ELR (cell line): ENCODE measurements around the gene BANP.
"Not testable (repeated sequence)": the region's sequence is repeated elsewhere in the genome, so short reads cannot be mapped to it uniquely, and the experiment has no call there.

Experiments used
- DNase-seq: peaks from one replicate; pipeline ENCODE4 v3.0.0-alpha.2; 2015; ENCODE audit warnings: low read depth

The BANP gene

DNA sequence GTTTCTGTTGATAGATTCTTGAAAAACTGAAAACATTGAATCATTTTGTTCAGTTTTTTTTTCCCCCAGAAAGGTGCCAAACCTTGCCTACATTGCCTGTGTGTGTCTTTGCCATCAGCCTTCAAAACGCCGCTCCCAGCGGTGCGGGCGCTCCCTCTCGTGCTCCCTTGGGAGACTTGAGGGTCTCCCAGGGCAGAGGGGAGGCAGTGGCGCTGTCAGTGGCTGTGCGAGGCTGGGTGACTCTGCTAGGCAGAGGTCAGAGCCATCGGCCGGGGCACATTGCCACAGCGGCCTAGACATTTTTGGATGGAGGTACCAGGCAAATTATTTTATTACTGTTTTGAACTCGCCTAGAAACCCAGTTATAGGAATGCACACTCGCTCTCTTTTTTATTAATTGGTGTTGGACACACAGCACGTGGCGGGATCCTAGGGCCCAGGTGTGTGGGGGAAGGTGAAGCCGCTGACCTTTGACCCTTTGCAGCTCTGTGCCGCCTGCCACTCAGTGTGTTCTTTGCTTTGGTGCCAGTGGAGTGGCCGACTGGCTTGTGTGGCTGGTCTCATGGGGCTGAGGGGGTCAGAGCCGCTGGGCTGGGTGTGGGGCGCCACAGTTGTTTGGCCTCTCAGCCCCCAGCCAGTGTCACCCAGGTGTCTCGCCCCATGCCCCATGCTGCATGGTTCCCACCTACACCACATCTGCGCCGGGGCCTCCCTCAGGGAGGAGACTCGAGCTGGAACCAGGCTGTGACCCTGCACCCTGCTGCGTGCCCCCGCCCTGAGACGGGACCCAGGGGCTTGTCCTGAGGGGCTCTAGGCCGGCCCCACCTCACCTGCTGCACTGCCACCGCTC, 115.7 kb downstream of the BANP start:
- no peak for DNase-seq

DNA sequence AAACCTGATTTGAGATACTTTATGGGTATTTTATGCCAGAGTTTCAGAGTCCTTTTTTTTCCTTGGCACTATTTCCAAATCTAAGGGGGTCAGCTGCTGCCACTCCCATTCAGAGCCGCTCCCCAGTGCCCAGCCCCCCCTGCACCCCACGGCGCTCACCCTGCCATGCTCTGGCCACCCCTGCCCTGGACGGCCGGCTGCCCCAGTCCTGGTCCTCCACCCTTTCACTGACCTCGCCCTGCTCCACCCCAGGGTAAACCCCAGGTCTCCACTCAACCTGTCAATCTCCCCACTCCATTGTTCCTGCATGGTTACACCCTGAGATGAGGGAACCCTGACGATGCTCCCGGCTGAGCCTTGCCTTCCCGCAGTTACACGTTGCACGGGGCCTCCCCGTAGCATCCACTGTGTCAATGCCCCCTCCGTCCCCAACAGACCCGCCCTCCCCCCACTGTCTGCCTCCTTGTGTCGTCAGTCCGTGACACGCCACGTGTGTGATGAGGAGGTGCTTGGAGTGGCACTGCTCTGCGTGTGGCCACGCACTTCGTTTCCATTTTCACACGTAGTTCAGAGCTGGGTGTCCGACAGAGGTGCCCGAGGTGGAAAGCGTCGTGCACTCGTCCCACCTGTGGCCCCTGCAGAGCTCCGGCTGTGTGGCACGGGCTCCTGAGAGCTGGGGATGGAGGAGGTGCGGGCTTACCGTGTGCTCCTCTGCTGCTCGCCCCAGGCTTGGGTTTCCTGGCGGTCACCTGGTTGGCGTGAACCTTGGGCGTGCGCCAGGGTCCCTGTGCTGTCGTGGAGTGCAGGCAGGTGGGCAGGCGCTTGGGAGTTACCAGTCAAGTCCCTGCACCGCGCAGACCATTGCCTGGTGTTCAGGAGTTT, 116.5 kb downstream of the BANP start:
- no peak for DNase-seq

DNA sequence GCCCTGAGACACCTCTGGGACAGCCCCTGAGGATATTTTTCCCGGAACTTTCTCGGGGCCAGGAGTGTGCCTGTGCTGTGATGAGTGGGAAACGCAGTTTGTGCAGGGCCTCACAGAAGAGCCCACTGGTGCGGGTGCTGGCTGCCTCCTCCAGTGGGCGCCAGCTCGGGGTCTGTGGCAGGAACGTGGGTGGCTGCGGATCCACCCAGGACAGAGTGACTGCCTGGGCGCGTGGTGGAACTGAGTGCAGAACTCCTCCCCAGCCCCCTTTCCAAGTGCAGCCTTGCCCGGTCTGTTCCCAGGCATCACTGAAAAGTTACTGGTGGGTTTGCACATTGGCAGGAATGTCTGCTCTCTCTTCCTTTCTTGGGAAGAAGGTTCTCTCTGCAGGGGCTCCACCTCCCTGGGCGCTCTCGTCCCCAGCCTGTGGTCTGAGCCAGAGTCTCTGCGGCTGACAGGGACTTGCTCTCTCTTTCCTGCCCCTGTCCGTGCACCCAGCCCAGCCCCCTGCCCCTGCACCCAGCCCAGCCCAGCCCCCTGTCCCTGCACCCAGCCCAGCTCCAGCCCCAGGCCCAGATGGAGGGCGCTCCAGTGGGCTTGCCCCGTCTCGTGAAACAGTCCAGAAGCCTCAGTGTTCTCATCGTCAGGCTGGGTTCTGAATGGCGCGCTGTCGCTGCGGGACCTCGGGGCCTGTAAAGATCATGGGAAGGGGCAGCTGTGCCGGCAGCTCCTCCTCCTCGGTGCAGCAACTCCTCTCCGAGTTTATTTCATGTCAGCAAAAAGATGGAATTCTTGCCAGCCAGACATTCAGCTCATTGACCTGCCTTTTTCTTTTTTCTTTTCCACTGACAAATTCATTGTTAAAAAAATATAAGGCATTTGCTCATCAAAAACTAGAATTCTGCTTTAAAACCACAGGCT, 117.5 kb downstream of the BANP start:
- no peak for DNase-seq

DNA sequence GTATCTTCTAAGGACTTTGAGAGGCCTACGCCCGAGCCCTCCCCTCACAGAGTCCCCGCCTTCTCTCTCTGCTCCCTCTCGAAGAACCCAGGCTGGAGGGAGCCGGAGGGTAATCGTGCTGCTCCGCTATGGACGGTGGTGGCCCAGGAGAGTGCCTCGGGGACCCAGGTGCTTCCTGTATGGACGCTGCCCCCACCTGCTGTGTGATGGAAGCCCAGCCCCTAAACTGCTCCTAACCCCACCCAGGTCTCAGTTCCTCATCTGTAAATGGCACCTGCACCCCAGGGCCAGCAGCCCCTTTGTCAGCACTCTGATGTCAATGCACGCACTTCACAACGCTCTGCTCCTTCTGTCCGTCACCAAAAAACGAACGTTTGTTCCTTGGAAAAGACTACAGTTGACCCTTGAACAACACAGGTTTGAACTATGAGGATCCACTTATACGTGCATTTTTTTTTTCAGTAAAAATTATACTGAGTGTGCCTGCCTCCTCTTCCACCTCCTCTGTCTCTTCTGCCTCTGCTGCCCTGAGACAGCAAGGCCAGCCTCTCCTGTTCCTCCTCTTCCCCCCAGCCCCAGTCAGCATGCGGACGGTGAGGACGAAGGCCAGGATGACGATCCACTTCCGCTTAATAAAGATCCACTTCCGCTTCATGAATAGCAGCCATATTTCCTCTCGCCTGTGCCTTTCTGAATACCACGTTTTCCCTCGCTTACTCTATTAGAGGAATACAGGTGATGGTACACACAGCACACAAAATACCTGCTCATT, 118.3 kb downstream of the BANP start:
- DNase-seq: no peak

DNA sequence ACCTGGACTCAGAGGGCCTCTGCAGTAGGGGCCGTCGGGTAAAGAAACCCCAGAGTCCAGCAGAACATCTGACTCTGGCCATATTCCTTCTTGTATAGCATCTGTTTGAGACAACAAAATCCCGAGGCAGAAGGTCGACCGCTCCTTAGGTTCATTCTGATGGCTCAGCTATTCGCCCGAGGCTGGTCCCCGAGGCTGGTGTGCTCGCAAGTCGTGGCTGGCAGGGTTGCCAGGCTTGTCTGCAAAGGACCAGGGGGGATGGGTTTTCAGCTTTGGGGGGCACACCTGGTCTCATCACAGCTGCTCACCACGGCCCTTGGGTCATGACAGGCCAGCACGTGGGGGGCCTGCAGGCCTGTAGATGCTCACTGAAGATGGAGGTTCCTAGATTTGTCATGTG, 119.1 kb downstream of the BANP start:
- DNase-seq: no peak

DNA sequence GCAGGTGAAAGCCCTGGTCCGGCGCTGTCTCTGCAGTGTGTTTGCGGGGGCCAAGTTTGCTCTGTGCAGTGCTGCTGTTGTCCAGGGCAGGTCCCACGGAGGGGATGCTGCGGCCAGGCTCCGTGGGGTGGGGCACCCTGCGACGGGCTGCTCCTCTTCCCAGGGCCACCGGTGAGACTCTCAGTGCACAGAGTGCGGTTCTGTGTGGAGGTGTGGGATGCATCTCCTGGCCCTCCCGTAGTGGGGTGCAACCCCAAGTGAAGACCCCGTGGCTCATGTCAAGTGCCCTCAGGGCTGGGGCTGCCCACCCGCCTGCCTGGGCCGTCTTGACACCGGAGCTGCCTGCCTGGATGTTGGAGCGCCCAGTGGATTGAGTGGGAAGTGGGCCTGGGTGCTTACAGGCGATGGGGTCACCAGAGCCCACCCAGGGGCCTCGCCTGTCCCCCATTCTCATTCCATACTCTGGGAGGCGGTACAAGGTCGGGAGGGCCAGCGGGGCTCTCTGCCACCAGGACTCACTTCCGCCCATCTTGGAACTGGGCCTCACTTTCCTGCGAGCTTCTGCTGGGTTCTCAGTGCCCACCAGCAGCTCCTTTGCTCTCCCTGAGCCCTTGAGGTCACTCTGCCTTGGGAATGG, 119.9 kb downstream of the BANP start:
- no peak for DNase-seq

DNA sequence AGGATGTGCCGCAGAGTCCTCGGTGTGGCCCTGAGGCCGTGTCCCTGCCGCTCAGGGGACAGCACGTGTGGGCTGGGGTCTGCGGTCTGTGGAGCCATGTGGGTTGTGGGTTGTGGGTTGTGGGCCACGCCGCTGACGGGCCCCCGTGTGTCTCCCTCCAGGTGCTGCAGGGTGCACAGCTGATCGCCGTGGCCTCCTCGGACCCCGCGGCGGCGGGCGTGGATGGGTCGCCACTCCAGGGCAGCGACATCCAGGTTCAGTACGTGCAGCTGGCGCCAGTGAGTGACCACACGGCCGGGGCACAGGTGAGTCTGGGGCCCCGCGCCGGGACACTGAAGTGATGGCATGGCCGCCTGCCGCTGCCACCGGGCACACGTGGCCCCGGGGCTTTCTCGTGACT, 120.7 kb downstream of the BANP start:
- no peak for DNase-seq

DNA sequence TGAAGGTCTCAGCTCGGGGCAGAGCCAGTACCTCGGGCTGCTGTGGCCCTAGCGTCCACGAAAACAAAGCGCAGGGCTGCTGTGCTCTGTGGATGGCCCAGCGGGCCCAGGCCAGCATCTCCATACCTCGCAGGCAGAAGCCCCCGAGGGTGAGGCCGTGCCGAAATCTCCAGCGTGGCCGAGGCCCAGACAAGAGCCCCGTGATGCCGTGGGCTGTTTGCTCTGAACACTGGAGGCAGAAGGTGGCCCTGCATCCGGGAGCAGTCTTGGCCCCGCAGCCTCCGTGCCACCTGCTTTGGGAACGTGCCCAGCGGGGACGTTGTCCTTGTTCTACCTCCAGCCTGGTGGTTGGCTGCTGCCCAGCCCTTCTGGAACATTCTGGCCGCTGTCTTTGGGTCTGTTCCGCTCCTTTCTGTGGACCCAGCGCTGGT, 121.4 kb downstream of the BANP start:
- no peak for DNase-seq

DNA sequence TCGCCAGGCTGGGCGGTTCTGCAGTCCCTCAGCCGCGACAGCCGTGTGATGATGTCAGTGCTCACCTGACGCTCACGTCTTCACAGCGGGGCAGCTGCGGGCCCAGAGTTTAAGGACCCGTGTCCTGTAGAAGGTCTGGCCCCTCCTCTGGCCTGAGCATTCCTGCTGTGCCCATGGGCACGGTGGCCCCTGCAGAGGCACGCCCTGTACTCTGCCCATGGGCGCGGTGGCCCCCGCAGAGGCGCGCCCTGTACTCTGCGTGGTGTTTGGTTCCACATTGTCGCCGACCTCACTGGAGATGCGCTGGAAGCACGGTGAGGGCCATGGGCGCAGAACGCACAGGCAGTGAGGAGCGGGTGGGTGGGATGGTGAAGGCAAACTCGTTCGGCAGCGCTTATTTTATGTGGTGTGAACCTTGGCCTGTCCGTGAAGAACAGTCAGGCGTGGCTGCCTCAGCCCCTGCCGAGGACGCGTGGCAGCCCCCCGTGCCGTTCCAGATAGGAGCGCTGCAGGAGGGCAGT, 122.0 kb downstream of the BANP start:
- DNase-seq: no peak

DNA sequence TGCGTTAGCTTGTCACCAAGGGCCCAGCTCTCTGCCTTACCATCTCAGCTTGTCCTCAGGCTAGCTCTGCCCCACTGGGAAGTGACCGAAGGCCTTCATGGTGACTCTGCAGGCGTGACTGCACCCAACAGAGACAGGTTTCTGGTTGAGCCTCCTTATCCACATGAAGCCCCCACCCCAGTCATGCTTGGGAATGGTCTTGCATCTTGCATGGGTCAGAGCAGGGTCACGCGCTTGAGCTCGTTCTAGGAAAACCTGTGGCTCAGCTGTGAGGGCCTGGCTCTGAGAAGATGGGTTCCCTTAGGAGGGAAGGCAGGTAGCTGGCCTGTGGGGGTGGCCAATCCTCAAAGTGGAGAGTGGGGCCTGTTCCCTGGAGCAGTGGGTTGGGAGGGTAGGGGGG, 122.8 kb downstream of the BANP start:
- DNase-seq: no peak

DNA sequence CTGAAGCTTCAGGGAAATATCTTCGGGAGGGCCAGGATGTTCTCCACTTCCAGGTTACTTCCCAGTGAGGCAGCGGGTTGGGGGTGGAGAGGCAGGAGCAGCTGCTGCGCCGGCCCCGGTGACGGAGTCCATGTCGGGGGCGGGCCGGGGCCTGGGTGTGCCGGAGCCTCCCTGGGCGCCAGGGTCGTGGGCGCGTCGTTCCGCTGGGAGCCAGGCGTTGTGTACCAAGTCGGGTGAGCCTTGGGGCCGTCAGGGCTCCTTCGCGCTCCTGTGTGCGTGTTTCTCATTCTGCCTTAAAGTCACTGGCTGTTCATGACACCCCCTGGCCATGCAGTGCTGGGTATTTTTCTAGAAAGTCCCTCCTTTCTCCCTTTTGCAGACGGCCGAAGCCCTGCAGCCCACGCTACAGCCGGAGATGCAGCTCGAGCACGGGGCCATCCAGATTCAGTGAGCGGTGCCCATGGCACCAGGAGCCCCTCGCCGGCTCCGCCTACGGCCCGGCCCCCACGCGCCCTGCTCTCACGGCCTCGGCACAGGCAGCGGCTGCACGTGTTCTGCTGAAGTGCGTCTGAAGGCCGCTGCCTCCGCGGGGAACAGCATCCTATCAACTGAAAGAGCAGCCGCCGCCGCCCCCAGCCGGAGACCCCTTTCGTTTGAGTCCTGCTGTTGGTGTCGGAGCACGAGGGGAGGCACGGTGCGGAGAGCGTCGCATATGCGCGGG, 125.1 kb downstream of the BANP start:
- no peak for DNase-seq

DNA sequence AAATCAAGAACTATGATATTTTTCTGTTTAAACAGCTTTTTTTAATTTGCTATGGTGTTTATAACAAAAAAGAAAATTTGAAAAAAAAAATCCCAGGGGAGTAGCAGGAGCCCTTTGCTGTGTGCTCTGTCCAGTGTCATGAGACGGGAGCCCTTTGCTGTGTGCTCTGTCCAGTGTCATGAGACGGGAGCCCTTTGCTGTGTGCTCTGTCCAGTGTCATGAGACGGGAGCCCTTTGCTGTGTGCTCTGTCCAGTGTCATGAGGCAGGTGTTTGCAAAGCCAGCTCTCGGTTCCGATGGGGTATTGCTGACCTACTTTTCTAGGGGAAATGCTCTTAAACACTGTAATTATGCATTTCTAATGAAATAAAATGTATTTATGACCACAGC, 125.7 kb downstream of the BANP start:
- DNase-seq: not testable (repeated sequence)

DNA sequence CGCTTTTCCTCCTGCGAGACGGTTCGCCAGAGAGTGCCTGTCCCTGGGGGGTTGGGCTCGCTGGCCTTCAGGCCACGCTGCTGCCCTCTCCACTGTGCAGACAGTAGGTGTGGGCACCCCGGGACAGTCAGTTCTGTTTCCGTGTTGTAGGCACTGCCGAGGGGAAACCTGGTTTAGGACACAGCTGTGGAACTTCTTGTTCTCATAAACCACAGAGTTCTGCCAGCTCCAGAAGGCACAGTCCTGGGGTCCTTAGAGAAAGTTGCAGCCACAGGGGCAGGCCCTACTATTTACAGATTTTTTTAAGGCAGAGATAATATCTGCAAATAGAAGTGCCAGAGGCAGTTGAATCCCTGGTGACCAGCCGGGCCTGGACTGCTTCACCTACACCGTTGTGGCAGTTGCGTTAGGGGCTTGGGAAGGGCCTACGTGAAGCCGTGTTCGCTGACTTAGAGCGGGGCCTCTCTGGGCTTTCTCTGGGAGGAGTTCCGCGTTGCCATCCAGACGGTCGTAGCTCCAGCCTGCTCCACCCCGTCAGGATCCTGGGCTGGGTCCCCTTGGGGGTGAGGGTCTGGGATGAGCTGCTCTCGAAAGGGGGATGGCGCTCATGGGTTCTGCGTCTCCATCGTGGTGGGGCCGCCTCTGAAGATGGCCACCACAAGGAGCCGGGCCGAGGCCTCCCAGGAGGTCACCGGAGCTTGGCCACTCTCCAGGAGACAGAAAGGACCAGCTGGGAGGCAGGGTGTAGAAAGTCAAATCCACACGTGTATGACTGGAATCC, 126.3 kb downstream of the BANP start:
- DNase-seq: no peak

DNA sequence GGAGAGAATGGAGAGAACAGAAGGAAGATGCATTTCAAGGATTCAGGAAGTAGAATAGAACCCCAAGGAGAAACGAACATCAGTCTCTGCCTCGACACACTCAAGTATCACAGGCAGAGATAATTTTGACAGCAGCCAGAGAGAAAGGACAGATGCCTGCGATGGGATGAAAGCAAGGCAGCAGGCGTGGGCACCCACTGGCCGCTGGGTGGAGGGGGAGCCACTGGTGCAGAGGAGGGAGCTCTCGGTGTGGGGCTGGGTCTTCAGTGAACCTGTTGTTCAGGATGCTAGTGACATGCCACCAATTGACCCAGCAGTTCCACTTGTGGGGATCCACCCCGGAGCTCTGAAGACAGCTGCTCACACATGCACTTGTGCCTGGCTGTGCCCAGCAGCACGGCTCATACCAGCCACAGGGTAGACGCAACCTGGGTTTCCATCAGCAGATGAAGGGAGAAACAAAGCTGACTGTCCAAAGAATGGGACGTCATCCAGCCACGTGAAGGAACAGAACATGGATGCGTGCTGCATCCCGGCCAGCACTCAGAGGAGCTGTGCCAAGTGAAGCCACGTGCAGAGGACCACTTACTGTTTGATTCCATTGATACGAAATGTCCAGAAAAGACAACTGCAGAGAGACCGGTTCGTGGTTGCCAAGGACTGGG, 127.0 kb downstream of the BANP start:
- DNase-seq: no peak

DNA sequence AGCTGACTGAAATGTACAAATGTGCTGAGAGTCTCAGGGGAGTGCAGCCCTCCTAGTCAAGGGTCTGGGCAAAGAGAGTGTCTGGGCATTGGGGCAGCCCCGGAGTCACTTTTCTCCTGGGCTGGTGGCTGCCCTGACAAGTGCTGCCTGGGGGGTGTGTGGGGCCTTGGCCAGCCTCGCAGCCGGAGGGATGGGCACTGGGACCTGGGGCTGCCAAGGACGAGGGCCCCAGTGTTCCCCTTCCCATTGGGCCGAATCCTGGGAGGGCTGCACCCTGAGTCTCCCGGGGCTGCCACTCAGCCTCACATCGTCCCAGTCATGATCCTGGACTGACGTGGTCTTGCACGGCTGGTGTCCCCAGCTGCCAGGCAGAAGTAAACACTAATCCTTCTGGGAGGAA, 132.3 kb downstream of the BANP start:
- DNase-seq: no peak

DNA sequence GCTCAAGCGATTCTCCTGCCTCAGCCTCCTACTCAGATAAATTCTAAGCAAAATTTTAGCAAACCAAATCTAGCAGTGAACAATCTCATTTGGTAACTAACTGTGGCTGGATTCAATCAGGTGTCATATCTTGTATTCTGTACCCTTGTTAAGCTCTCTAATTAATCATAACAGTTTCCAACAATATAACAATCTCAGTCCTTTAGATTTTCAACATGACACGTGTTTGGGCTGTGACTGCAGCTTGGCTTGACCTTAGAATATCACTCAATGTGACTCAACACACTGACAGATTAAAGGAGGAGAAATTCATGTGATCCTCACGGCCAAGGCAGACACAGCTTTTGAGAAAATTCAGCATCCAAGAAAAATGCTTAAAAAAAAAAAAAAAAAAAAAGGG, 133.6 kb downstream of the BANP start:
- peak; percentile 30 for DNase-seq

DNA sequence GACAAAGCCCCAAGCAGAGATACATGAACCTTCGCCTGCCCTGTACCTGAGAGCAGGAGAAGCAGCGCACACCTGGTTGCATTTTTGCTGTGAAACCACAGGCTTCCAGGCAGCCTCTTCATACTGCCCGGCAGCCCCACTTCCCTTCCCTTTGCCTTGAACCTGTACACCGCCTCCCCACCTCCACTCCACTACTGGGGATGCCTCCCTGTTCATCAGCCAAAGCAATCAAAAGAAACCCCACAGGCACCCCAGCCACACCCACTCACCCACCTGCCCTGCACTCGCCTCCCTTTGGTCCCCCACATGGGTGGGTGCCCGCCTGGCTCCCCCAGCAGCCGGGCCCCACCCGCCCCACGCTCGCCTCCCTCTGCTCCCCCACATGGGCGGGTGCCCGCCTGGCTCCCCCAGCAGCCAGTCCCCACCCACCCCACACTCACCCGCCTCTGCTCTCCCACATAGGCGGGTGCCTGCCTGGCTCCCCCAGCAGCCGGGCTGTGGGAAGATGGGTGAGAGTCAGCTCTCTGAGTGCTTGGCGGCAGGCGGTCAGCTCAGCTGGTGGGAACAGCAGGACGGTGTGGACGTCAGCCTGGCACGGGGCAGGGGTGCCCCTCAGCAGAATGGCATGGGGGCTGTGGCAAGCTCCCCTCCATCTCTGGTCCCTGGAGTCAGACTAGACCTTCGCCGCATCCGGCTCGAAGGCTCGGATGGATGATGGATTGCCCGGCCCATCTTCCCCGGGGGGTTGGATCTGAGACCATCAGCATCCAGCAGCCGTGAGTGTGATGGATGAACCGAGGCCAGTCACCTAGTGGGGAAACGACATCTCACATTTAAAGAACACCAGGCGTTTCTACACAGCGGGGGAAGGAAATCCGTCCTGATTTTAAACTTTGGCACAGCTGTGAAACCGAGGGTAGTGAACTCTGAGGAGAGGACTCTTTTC, 135.6 kb downstream of the BANP start:
- no peak for DNase-seq

DNA sequence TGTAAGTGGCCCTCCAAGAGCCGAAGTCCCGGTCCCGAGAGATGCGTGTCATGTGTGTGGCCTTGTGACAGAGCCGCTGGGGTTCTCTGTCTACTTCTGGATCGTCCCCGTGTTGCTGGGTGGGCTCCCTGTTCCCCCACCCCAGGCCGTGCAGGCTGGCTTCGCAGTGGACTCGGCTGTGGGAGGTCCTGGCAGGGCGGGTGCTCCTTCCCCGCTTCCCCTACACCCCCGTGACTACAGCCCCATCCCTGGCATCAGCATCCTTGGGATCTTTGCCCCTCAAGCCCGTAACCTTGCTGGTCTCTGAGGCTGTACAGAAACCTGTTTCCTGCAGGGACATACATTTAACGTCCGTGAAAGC, 136.3 kb downstream of the BANP start:
- no peak for DNase-seq
